OCI-LY1 (cell line): ENCODE results near the gene GANAB.

Experiments used
- EZH2 ChIP-seq: fragments of 200-600 bp; sonication (generic), shearing (Covaris generic); IDR thresholded peaks from 2 replicates; pipeline ENCODE4 v1.8.0; 2017; ENCODE audit warnings: borderline replicate concordance, mixed run types, mild to moderate bottlenecking, antibody characterized with exemption, low read length, moderate library complexity, mixed read lengths
- TF ChIP-seq, protein P1 (sequence below): fragments of 200-600 bp; sonication (generic), shearing (Covaris generic); IDR thresholded peaks from 2 replicates; pipeline ENCODE4 v1.5.1; 2017; ENCODE audit warnings: mild to moderate bottlenecking, antibody characterized with exemption, low read length, moderate library complexity, mixed read lengths

DNA sequence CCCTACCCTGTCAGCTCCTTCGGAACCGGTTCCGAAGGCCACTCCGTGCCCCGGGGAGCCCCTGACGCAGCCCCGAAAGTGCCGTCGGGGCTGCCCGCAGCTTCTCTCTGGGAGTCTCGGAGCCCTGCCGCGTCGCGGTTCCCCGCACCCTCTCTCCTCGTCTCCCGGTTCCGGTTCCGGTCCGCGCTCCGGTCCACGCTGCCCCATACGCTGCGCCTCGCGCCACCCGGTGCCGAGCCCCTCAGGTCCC, 45.4 kb downstream of the GANAB start:
- TF ChIP-seq, protein P1, sequence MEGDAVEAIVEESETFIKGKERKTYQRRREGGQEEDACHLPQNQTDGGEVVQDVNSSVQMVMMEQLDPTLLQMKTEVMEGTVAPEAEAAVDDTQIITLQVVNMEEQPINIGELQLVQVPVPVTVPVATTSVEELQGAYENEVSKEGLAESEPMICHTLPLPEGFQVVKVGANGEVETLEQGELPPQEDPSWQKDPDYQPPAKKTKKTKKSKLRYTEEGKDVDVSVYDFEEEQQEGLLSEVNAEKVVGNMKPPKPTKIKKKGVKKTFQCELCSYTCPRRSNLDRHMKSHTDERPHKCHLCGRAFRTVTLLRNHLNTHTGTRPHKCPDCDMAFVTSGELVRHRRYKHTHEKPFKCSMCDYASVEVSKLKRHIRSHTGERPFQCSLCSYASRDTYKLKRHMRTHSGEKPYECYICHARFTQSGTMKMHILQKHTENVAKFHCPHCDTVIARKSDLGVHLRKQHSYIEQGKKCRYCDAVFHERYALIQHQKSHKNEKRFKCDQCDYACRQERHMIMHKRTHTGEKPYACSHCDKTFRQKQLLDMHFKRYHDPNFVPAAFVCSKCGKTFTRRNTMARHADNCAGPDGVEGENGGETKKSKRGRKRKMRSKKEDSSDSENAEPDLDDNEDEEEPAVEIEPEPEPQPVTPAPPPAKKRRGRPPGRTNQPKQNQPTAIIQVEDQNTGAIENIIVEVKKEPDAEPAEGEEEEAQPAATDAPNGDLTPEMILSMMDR: no peak
- TF ChIP-seq EZH2: no peak
